B cell (primary cell): ENCODE measurements around the gene NUP62. TPM values are rescaled to one million over a fixed set of nuclear protein-coding genes. Genes with fewer than 3 reads are reported as not detected.
A peak's percentile ranks its signal among the peaks of the same experiment; 100 is the strongest.

ENCODE experiments used
- ATAC-seq: fragments of 200-7000 bp; cut with Tn5 transposase; one replicate; pipeline ENCODE4 v1.10.0; 2021; ENCODE audit warnings: low read depth, mild to moderate bottlenecking, moderate number of reproducible peaks, moderate library complexity
- CTCF ChIA-PET: fragments of 350-600 bp; sonication (Branson Sonifier 250); formaldehyde crosslinking; loops from one replicate; lab custom pipeline; 2021; ENCODE audit warnings: antibody characterized with exemption, inconsistent platforms; lab: Charles Lee
- POLR2A ChIA-PET: fragments of 350-600 bp; sonication (Branson Sonifier 250); formaldehyde crosslinking; loops from one replicate; lab custom pipeline; 2021; ENCODE audit warnings: antibody characterized with exemption; lab: Charles Lee
- DNase-seq: peaks from one replicate; pipeline ENCODE4 v3.0.0; 2013
- H2AFZ ChIP-seq: 2 replicates; pipeline ENCODE4 v1.6.1; 2012; ENCODE audit warnings: mild to moderate bottlenecking, low read depth, low read length; ENCODE audit not compliant: insufficient read depth, poor library complexity, severe bottlenecking
- H3K27ac ChIP-seq, 2 donors: 1 replicate in 1 of 2; 2 replicates in 1 of 2; pipeline ENCODE4 v1.5.1; 2012 to 2013; ENCODE audit warnings: low read length in 2 of 2, mild to moderate bottlenecking in 2 of 2, moderate library complexity in 1 of 2
- H3K27me3 ChIP-seq, 4 experiments: fragments of 200-600 bp in 1 of 4; sonication (generic) in 1 of 4; replicated peaks in 1 of 4; 1 replicate in 2 of 4; 2 replicates in 2 of 4; pipeline versions ENCODE4 v1.6.1 to v1.7.0; 2013 to 2016; ENCODE audit warnings: low read length in 3 of 4, mild to moderate bottlenecking in 2 of 4, mixed read lengths in 1 of 4, moderate library complexity in 1 of 4; ENCODE audit not compliant: insufficient read depth in 4 of 4, control insufficient read depth in 3 of 4; ENCODE audit errors: control extremely low read depth in 1 of 4
- H3K36me3 ChIP-seq, 2 experiments: replicated peaks in 1 of 2; 1 replicate in 1 of 2; 2 replicates in 1 of 2; pipeline versions ENCODE4 v1.6.1 to v1.7.1; 2013; ENCODE audit warnings: low read length in 1 of 2; ENCODE audit not compliant: insufficient read depth in 2 of 2, control insufficient read depth in 1 of 2; ENCODE audit errors: control extremely low read depth in 1 of 2, extremely low read depth in 1 of 2
- H3K4me1 ChIP-seq, 2 donors: fragments of 200-600 bp in 1 of 2; sonication (generic) in 1 of 2; 1 replicate in 1 of 2; 2 replicates in 1 of 2; pipeline versions ENCODE4 v1.5.1 to v1.6.1; 2013 to 2017; ENCODE audit warnings: low read length in 2 of 2; ENCODE audit not compliant: control insufficient read depth in 2 of 2, insufficient read depth in 2 of 2
- H3K4me2 ChIP-seq: replicated peaks from 2 replicates; pipeline ENCODE3; 2012; ENCODE audit warnings: mild to moderate bottlenecking, low read depth, low read length; ENCODE audit not compliant: poor library complexity, severe bottlenecking
- H3K4me3 ChIP-seq, 5 experiments: fragments of 200-600 bp in 1 of 5; sonication (generic) in 1 of 5; 1 replicate in 3 of 5; 2 replicates in 2 of 5; pipeline versions ENCODE4 v1.5.1 to v1.7.0; 2011 to 2016; ENCODE audit warnings: low read length in 4 of 5, mild to moderate bottlenecking in 4 of 5, low read depth in 2 of 5, control low read depth in 1 of 5, moderate library complexity in 1 of 5; ENCODE audit not compliant: insufficient read depth in 1 of 5; ENCODE audit errors: control extremely low read depth in 1 of 5, extremely low read depth in 1 of 5
- H3K79me2 ChIP-seq: fragments of 200-600 bp; sonication (generic); one replicate; pipeline ENCODE4 v1.6.0; 2016; ENCODE audit warnings: low read length; ENCODE audit not compliant: control insufficient read depth, insufficient read depth
- H3K9ac ChIP-seq: fragments of 200-600 bp; sonication (generic); 2 replicates; pipeline ENCODE4 v1.6.1; 2017; ENCODE audit warnings: mild to moderate bottlenecking, low read length, moderate library complexity
- H3K9me3 ChIP-seq, 3 donors: one replicate each; pipeline versions ENCODE4 v1.6.1 to v1.7.1; 2013; ENCODE audit warnings: low read length in 2 of 3; ENCODE audit not compliant: control insufficient read depth in 2 of 3, insufficient read depth in 1 of 3; ENCODE audit errors: control extremely low read depth in 1 of 3
- H4K20me1 ChIP-seq: 2 replicates; pipeline ENCODE4 v1.6.0; 2012; ENCODE audit warnings: mild to moderate bottlenecking, low read length; ENCODE audit not compliant: insufficient read depth, control insufficient read depth, poor library complexity, severe bottlenecking
- H3K27ac Mint-ChIP-seq: one replicate; pipeline ENCODE4 v1.8.0; 2021; ENCODE audit warnings: mixed read lengths
- H3K27me3 Mint-ChIP-seq: one replicate; pipeline ENCODE4 v1.8.0; 2021; ENCODE audit warnings: mixed read lengths
- H3K4me1 Mint-ChIP-seq: one replicate; pipeline ENCODE4 v1.8.0; 2021; ENCODE audit warnings: mixed read lengths
- H3K4me3 Mint-ChIP-seq: one replicate; pipeline ENCODE4 v1.8.0; 2021; ENCODE audit warnings: mixed read lengths
- H3K9me3 Mint-ChIP-seq: one replicate; pipeline ENCODE4 v1.8.0; 2022; ENCODE audit warnings: mixed read lengths; ENCODE audit not compliant: insufficient read depth
- CTCF ChIP-seq: fragments of 200-600 bp; IDR thresholded peaks from one replicate; pipeline ENCODE4 v1.8.0; 2022; ENCODE audit warnings: antibody characterized with exemption, mild to moderate bottlenecking
- EZH2 ChIP-seq: IDR thresholded peaks from 2 replicates; pipeline ENCODE4 v1.6.1; 2012; ENCODE audit warnings: borderline replicate concordance, low read depth, mild to moderate bottlenecking, moderate library complexity, low read length; ENCODE audit not compliant: insufficient read depth, poor library complexity, severe bottlenecking
- WGBS: methylation state at CpG from one replicate; pipeline ENCODE4 v1.1.5; 2013; ENCODE audit warnings: missing lambda C conversion rate; ENCODE audit not compliant: insufficient coverage; 5-methylcytosine and 5-hydroxymethylcytosine counted together
- intact Hi-C: fragments of 100-400 bp; cut with micrococcal nuclease; formaldehyde crosslinking; loops from one replicate; pipeline ENCODE4 v1.10.0; 2022
- polyA plus RNA-seq: library from polyadenylated mRNA; depleted of rRNA; stranded (reverse); fragments of >200 nt; gene quantifications from 2 replicates; pipeline ENCODE4 v1.2.3, GENCODE V29; 2012
- total RNA-seq, 2 donors: library from RNA; stranded (reverse); fragments of 120-200 nt in 1 of 2; gene quantifications; 1 replicate in 1 of 2; 2 replicates in 1 of 2; pipeline versions ENCODE4 v1.2.3 to v1.2.4, GENCODE V29; 2013 to 2022

NUP62 gene
- total and polyA plus RNA-seq, 2 donors (not counting 1 experiment from before 2014, with no cell fraction given), result 25.2 to 75.7 TPM

- Histone ChIP-seq H3K27ac (no peak overlapping the region), H3K36me3 (peaks cover 1 to 46% of the 10 kb centered on the region in 2 experiments), H2AFZ (no peak overlapping the region), H3K27me3 (no peaks in the 10 kb centered on the region), H4K20me1 (peaks cover 87% of the 10 kb centered on the region), H3K4me3 (no peak overlapping the region), H3K4me2 (peak overlapping the region; percentile 8), H3K9me3 (no peaks in the 10 kb centered on the region), H3K4me1 (peaks cover 15 to 32% of the 10 kb centered on the region in 2 donors), H3K79me2 (peaks cover 100% of the 10 kb centered on the region), H3K9ac (no peak overlapping the region)
- intact Hi-C loops, result loop anchor here (10.0 kb wide), 1 partner anchor 881 kb away; no protein-coding TSS in a partner anchor
- H3K4me3 Mint-ChIP-seq, result no peak overlapping the region
- TF ChIP-seq CTCF (no peak), EZH2 (no peak)
- H3K27me3 Mint-ChIP-seq, result no peaks in the 10 kb centered on the region
- no peaks in the 10 kb centered on the region for H3K9me3 Mint-ChIP-seq
- ATAC-seq (no peak), DNase-seq (no peak)
- ChIA-PET CTCF (interaction anchor here (0.6 kb wide), 1 partner anchor 21 kb away, joined by 5 read pairs; no protein-coding TSS in a partner anchor), POLR2A (no interaction called here)
- peak overlapping the region; percentile 61 for H3K27ac Mint-ChIP-seq
- WGBS, result 76% methylated on average over 24 of the region's 25 CpGs
- H3K4me1 Mint-ChIP-seq, result peaks cover 60% of the 10 kb centered on the region
Observed at GRCh38 chr19:49924004-49924880, 5.1 kb downstream of the NUP62 start.
